ENCODE data around the gene SCAANT1.

Gene SCAANT1

GRCh38 chr3:63863150-63864007 is 48.8 kb downstream of the SCAANT1 start, which contains the start of the genes ATXN7 and THOC7:
ATXN7 (plus strand) TSS chr3:63863867; CDS start chr3:63912599, 48,732 bp downstream.
THOC7 (minus strand) TSS chr3:63863805; CDS start chr3:63863790, 15 bp downstream.
- no peak for DNase-seq (ENCODE audit: low read depth)

GRCh38 chr3:63862804-63863149 is 49.4 kb downstream of the SCAANT1 start:
- DNase-seq (ENCODE audit: low read depth), result no peak

Measured in CMK (cell line).